H1 (cell line): ENCODE measurements around the gene TJP3. TPM values are rescaled to one million over a fixed set of nuclear protein-coding genes. Genes with fewer than 3 reads are reported as not detected.

Experiments used
- BRCA1 ChIP-seq: IDR thresholded peaks from 2 replicates; pipeline ENCODE4 v1.6.1; 2012; ENCODE audit warnings: low read depth, low read length, improper control_type of control experiment
- CBX5 ChIP-seq: fragments of 300-800, 300-1000 bp; sonication (generic); IDR thresholded peaks from 2 replicates; pipeline ENCODE4 v1.7.1; 2016; ENCODE audit warnings: antibody characterized with exemption, low read length, low read depth
- GABPA ChIP-seq: IDR thresholded peaks from 2 replicates; pipeline ENCODE4 v1.6.1; 2011; ENCODE audit warnings: mild to moderate bottlenecking, low read length, moderate library complexity, borderline replicate concordance; ENCODE audit not compliant: insufficient read depth
- HDAC6 ChIP-seq: IDR thresholded peaks from one replicate; pipeline ENCODE4 v1.7.1; 2012; ENCODE audit warnings: low read depth, mild to moderate bottlenecking, inconsistent platforms, low read length, moderate library complexity
- KDM5A ChIP-seq: fragments of 200-600 bp; IDR thresholded peaks from 2 replicates; pipeline ENCODE4 v1.7.1; 2012; ENCODE audit warnings: mild to moderate bottlenecking, low read length, inconsistent platforms, mixed read lengths
- SUZ12 ChIP-seq: fragments of 200-600 bp; sonication (generic); IDR thresholded peaks from 2 replicates; pipeline ENCODE4 v1.6.1; 2012; ENCODE audit warnings: mild to moderate bottlenecking, inconsistent platforms, low read length, moderate library complexity, mixed read lengths
- TBP ChIP-seq: IDR thresholded peaks from 2 replicates; pipeline ENCODE4 v1.6.1; 2011; ENCODE audit warnings: low read depth, low read length, improper control_type of control experiment
- polyA plus RNA-seq, 7 experiments: library from polyadenylated mRNA; depleted of rRNA in 3 of 7; stranded (reverse) in 5 of 7; unstranded in 2 of 7; fragments of >200 nt in 5 of 7; fragments of 200-250 nt in 2 of 7; gene quantifications; 1 replicate in 5 of 7; 2 replicates in 1 of 7; 4 replicates in 1 of 7; pipeline versions ENCODE4 v1.2.1 to v1.2.3, GENCODE V29; 2011 to 2013; ENCODE audit warnings: missing spikeins in 2 of 7, mixed read lengths in 2 of 7
- total RNA-seq: library from RNA; stranded (reverse); fragmentation: NEBNext Ultra II Directional; extraction: Animal tissue kit (Norgen Biotek cat#: 25700); gene quantifications from 2 replicates; pipeline ENCODE4 v1.2.1, GENCODE V29; 2021

TJP3 gene
- total and polyA plus RNA-seq, 2 of the 8 experiments (the other 6 are each of a cell fraction or from before 2014, with no cell fraction given) = 17.1 to 26.1 TPM

GRCh38 chr19:3778104-3778867, 70.1 kb downstream of the TJP3 start (continued):
- TF ChIP-seq SUZ12 (no peak), KDM5A (no peak), HDAC6 (no peak), CBX5 (no peak), GABPA (no peak), TBP (no peak), BRCA1 (no peak)
